Measurements from ENCODE around the gene TPST2. TPM values are rescaled to one million over a fixed set of nuclear protein-coding genes. Genes with fewer than 3 reads are reported as not detected.

TPST2 gene
- total RNA-seq, 1 experiment from 2014 or later, result 20.1 TPM

Other genes with a start within 250 kb of the TPST2 start
- gene ASPHD2, start 160.9 kb downstream of the TPST2 start, total RNA-seq (2014; rRNA removed), result 2.0 and 2.4 TPM in 2 replicates
- gene HPS4, start 106.3 kb downstream of the TPST2 start, total RNA-seq (2014; rRNA removed), result 24.3 and 42.3 TPM in 2 replicates
- 17.1 and 20.4 TPM in 2 replicates for gene SRRD, start 106.3 kb downstream of the TPST2 start, total RNA-seq (2014; rRNA removed)
- 28.3 and 28.5 TPM in 2 replicates for gene TFIP11, start 77.7 kb downstream of the TPST2 start, total RNA-seq (2014; rRNA removed)
- gene CRYBB1, start 27.9 kb upstream of the TPST2 start, total RNA-seq (2014; rRNA removed), result not detected in 2 replicates
- not detected in 2 replicates for gene CRYBA4, start 31.8 kb upstream of the TPST2 start, total RNA-seq (2014; rRNA removed)
- 0.17 and 0.19 TPM in 2 replicates for gene MIAT, start 67.5 kb upstream of the TPST2 start, total RNA-seq (2014; rRNA removed)

All from LHCN-M2 (cell line).